Fibroblast of the aortic adventitia (primary cell): ENCODE data around the gene C1orf116. TPM values are rescaled to one million over a fixed set of nuclear protein-coding genes. Genes with fewer than 3 reads are reported as not detected.

Experiments used
- DNase-seq: peaks from one replicate; pipeline ENCODE4 v3.0.0-alpha.2; 2010; ENCODE audit warnings: low read depth
- H3K4me3 ChIP-seq: 2 replicates; pipeline ENCODE4 v1.5.1; 2011; ENCODE audit warnings: low read depth, mild to moderate bottlenecking, control low read depth, low read length, moderate library complexity
- total RNA-seq: library from RNA; depleted of rRNA; stranded (reverse); fragments of >200 nt; gene quantifications from 2 replicates; pipeline ENCODE4 v1.2.3, GENCODE V29; 2012; ENCODE audit warnings: low replicate concordance
- TF ChIP-seq, protein P1 (sequence below): IDR thresholded peaks from 2 replicates; pipeline ENCODE4 v1.5.1; 2011; ENCODE audit warnings: mild to moderate bottlenecking, low read length, control low read depth, inconsistent platforms; ENCODE audit not compliant: insufficient read depth

The C1orf116 gene
- total RNA-seq, 1 donor, result under 0.01 TPM

DNA sequence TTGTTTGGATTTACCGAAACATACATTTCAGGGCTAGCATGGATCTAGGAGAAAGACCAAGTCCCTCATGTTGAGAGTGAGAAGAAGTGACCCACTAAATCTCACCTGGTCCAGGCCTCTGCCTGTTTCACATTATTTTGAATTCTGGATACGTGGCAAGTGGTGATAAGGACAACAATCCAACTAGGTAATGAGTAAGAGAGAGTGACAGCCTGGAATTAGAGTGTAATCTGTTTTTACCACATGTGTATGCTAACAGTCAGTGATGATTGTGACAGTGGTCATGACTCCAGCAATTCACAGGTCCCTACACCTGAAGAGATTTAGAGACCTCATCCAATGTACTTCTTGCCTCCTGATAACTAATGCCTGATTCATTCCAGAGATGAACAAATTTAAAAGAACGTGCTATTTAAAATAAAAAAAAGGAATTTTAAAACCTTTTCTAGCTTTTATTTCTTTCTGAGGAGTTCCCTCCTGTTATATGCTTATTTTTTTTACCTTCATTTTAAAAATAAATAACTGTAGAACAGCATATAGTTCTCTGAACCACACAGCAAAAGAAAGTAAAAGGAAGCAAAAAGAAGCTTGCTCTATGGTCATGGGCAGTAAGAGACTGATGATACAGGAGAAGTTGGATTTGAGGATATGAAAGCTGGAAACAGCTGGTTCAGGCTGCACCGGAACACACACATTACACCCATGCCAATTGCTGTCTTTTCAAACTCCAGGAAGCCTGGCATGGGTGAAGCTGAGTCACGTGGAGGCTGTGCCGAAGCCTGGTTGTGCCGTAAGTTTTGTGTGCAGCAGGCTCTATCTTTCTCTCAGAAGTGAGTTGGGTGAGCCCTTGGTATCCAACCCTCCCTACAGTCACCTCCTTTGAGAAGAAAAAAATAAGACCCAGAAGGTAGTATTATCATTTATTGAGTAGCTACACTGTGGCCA lies 14.7 kb downstream of the C1orf116 start:
- H3K4me3 ChIP-seq, result no peak overlapping the region
- TF ChIP-seq, protein P1, sequence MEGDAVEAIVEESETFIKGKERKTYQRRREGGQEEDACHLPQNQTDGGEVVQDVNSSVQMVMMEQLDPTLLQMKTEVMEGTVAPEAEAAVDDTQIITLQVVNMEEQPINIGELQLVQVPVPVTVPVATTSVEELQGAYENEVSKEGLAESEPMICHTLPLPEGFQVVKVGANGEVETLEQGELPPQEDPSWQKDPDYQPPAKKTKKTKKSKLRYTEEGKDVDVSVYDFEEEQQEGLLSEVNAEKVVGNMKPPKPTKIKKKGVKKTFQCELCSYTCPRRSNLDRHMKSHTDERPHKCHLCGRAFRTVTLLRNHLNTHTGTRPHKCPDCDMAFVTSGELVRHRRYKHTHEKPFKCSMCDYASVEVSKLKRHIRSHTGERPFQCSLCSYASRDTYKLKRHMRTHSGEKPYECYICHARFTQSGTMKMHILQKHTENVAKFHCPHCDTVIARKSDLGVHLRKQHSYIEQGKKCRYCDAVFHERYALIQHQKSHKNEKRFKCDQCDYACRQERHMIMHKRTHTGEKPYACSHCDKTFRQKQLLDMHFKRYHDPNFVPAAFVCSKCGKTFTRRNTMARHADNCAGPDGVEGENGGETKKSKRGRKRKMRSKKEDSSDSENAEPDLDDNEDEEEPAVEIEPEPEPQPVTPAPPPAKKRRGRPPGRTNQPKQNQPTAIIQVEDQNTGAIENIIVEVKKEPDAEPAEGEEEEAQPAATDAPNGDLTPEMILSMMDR, result no peak
- peak; percentile 32 for DNase-seq

DNA sequence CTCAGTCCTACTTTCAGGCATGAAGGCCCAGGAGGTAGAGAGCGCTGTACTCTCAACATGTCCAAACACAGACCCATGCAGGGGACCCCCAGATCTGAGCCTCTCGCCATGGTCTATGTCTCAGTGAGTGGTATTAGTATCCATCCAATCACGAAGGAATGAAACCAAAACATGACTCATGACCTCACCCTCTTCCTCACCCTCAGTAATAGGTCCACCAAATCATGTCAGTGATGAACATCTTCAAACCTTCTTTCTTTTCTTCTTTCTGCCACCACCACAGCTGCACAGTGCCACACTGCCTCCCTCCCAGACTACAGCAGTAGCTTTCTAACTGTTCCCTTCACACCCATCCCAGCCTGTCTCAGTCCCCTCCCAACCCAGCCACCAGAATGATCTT lies 16.8 kb downstream of the C1orf116 start:
- no peak for DNase-seq
- TF ChIP-seq, protein P1, result no peak
- no peak overlapping the region for H3K4me3 ChIP-seq

DNA sequence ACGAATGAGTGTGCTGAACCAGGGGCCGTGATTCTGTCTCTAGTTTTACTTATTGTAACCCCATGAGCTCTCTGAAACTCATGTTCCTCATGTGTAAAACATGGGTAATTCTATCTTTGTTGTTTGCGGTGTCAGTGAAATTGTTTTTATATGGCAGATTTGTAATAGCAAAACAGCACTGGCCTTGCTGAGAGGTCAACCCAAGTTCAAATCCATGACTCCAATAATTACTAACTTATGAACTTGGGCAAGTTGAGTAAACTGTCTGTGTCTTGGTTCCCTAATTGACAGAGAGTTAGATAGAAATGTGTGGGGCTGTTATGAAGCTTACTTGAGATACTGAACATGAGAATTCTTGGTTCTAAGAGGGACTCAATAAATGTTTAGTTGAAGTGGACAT lies 17.8 kb downstream of the C1orf116 start:
- no peak for DNase-seq
- TF ChIP-seq, protein P1, result no peak
- H3K4me3 ChIP-seq, result no peak overlapping the region

DNA sequence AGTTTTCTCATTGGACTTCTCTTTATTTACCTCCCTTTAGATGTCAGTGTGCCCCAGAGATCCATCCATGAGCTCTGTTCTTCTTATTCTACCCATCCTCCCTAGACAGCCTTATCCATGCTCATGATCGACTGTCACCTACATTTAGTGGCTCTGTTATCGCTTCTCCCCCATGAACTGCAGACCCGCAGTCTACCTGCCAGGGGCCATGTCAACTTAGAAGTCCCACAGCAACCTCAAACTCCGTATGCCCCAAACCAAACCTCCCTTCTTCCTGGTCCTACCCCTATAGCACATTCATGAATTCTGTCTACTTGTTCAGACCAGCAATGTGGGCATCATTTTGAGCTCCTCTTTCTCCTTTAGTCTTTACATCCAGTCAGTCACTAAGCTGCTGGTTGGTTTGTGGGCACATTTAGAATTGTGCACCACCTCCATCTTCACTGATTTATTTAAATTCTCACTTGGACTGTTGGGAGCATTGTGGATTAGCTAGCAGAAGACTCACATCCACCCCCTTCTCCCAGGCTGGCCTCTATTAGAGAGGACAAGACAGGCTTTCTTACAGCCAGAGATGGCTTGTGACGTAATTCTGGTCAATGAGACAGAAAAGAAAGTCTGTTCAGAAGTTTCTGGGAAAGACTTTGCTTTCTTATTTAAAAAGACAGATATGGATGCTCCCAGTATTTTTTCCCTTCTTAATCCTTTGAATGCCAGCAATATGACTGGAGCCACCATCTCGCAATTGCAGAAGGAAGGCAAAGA lies 19.1 kb downstream of the C1orf116 start:
- no peak for DNase-seq
- TF ChIP-seq, protein P1, result no peak
- no peak overlapping the region for H3K4me3 ChIP-seq

DNA sequence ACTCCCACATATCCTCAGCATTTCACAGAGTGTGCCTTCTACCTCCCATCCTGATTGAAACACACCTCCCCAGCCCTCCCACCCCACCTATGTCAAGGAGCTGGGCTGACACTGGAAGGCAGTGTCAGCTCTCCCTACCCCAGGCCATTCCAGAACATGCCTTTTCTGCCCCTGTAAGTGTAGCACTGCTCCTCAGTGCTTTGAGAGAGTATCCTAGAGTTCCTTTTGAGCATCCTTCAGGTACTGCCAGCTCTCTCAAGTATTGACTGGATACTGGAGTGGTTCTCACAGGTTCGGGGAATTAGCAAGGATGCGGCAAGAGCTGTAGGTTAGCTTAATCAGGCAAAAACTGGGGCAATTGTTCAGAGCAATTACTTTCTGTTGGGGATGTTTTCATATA lies 21.8 kb downstream of the C1orf116 start:
- DNase-seq, result no peak
- no peak overlapping the region for H3K4me3 ChIP-seq
- TF ChIP-seq, protein P1, result no peak

DNA sequence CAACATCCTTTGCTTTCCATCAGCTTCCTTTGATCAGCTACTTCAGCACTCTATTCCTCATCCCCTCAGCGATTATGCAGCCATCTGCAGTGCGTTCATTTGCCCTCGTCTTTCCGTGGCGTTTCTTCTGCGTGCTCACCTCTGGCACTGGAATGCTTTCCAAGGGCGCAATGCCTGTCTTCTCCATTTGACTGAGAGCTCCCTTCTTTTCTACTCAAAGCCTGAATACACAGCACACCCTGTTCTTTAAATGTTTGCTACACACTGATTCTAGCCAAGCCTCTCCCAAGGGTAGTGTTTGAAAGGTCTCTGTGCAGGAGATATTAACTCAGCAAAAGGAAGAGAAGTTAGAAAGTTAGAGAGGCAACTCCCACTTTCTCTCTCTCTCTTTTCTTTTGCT lies 22.6 kb downstream of the C1orf116 start:
- DNase-seq, result no peak
- no peak overlapping the region for H3K4me3 ChIP-seq
- TF ChIP-seq, protein P1, result no peak
